Uterus (tissue), 2 donors: ENCODE measurements around the gene N4BP3.

Experiments used
- CTCF ChIP-seq, 4 experiments: fragments of 200-600 bp in 2 of 4; fragments of 450-650 bp in 2 of 4; sonication (generic) in 2 of 4; IDR thresholded peaks; one replicate each; pipeline ENCODE4 v1.5.1; 2016 to 2019; ENCODE audit warnings: antibody characterized with exemption in 4 of 4, mild to moderate bottlenecking in 2 of 4, moderate library complexity in 1 of 4
- POLR2A ChIP-seq, 2 donors: fragments of 450-650 bp; IDR thresholded peaks; one replicate each; pipeline ENCODE4 v1.6.1; 2016; ENCODE audit warnings: antibody characterized with exemption in 2 of 2, mild to moderate bottlenecking in 1 of 2, moderate library complexity in 1 of 2

GRCh38 chr5:178117923-178118701, 4.8 kb downstream of the N4BP3 start:
- no peak for TF ChIP-seq POLR2A (IDR thresholded peaks at IDR 0.05)
- no peak for TF ChIP-seq CTCF (IDR thresholded peaks at IDR 0.05)
